ENCODE data around the gene NMRAL1. TPM values are rescaled to one million over a fixed set of nuclear protein-coding genes. Genes with fewer than 3 reads are reported as not detected.
A peak's percentile ranks its signal among the peaks of the same experiment; 100 is the strongest.

Gene NMRAL1
- total RNA-seq, 1 donor from 2014 or later: 57.6 TPM

- no peak for DNase-seq (ENCODE audit: low read depth in 2 of 2)
Observed at GRCh38 chr16:4505356-4506147, 31.1 kb upstream of the NMRAL1 start.

DNA sequence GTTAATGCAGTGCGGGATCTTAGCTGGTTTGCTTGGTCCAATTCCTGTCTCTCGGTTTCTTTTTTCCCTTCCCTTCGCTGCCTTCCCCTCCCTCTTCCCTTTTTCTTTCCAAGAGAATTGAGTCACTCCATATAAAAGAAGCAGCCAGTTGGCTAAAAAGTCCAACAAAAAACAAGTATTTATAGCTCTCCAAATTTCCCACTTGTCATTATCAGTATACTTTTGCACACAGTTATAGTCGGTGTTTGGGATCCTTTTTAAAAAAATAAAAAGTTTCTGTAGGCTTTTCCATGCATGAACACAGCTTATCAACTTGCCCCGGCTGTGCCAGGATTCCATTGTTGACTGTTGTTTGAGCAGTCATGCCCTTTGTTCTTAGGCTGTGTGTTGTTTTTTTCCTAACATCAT, 26.6 kb upstream of the NMRAL1 start:
- DNase-seq (ENCODE audit: low read depth in 2 of 2): peak; percentile 80 to 87

DNA sequence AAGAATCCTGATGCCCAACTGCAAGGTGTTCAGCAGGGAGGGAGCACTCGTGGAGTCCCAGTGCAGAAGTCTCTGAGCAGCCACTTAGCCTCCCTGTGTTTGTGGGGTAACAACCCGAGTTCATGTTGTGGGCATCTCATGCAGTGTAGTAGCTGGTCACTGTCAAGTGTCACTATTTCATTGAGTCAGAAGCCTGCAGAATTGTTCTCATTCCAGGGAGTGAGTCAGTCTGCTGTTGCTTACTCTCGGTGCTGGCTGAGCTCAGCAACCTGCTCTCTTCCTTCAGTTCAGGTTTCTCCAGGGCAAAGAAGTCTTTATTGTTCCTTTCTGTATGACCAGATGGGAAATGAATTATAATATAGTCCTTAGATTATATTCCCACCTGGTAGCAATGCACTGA, 25.8 kb upstream of the NMRAL1 start:
- DNase-seq (ENCODE audit: low read depth in 2 of 2): peak in 1 of 2 donors; percentile 85

GRCh38 chr16:4499196-4499555, 24.8 kb upstream of the NMRAL1 start:
- no peak for DNase-seq (ENCODE audit: low read depth in 2 of 2)

DNA sequence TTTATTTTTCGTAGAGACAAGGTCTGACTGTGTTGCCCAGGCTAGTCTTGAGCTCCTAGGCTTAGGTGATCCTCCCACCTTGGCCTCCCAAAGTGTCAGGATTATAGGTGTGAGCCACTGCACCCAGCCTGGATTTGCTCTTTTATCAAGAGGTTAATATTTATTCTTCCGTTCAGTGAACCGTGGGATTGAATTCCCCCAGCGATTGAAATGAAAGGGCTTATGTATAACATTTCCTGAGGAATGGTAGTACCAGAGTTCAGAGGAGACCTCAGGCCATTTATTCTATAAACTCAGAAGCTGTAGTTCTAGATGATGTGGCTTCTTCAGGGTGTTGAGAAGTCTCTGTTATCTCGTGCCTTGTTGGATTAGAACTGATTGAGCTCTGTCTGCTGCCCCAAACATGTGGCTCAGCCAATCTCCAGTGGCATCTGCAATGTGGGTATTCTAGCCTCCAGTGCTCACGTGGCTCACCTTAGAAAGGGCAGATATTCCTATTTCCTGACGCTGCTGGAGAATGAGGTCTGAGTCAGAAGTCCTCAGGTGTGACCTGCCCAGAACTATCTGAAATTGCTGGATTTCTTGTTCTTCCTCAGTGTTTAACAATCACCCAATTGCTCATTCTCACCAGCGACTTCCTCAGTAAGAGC, 24.2 kb upstream of the NMRAL1 start:
- no peak for DNase-seq (ENCODE audit: low read depth in 2 of 2)

GRCh38 chr16:4496305-4496704, 21.9 kb upstream of the NMRAL1 start:
- no peak for DNase-seq (ENCODE audit: low read depth in 2 of 2)

DNA sequence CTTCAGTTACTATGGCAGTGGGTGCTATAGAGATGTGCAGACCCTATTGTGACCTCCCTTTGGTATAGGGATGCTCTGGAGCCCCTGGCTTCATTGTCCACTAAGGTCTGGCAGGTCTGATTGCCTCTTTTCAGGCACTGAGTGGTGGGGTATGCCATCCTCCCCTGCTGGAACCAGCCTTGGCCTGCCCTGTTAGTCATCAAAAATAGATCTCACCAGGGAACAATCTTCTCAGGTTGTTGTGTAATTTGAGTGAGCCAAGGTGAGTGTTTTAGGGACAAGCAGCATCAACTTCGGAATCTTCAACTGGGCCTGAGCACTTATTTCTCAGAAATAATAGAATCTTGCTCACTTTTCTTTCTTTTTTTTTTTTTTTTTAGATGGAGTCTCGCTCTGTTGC, 21.3 kb upstream of the NMRAL1 start:
- DNase-seq (ENCODE audit: low read depth in 2 of 2): no peak

DNA sequence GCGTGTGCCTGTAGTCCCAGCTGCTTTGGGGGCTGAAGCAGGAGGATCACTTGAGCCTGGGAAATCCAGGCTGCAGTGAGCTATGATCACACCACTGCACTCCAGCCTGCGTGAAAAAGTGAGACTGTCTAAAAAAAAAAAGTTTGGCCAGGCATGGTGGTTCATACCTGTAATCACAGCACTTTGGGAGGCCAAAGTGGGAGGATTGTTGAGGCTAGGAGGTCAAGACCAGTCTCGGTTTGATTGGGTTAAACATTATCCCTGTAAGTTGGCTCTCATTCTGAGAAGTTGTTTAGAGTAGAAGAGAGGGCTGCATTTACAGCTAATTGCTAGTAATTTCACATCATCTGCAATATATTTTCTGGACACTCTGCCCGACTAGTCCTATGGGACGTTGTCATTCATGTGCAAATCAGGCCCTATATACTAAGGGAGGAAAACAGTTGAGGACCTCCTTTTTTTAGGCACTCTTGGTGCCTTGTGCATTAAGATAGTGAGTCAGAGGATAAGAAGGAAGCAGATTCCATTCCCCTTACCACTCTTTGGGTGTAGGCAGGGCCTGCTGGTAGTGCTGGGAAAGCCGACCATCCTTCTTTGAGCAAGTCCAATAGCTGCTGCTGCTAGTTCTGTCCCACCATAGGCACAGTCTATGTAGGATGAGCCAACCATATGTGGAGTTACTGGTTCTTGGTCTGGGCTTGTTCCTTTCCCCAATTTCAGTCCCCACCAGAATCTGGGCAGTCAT, 20.5 kb upstream of the NMRAL1 start:
- DNase-seq (ENCODE audit: low read depth in 2 of 2): no peak

DNA sequence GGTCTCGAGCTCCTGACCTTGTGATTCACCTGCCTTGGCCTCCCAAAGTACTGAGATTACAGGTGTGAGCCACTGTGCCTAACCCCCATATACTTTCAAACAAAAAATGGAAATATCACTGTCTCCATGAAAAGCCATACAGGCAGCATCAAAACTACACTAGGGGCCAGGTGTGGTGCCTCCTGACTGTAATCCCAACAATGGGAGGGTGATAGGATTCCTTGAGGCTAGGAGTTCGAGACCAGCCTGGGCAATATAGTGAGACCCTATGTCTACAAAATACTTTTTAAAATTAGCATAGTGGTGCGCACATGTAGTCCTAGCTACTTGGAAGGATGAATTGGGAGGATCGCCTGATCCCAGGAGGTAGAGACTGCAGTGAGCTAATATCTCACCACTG, 17.5 kb upstream of the NMRAL1 start:
- DNase-seq (ENCODE audit: low read depth in 2 of 2): no peak

GRCh38 chr16:4489030-4489429, 14.6 kb upstream of the NMRAL1 start:
- no peak for DNase-seq (ENCODE audit: low read depth in 2 of 2)

DNA sequence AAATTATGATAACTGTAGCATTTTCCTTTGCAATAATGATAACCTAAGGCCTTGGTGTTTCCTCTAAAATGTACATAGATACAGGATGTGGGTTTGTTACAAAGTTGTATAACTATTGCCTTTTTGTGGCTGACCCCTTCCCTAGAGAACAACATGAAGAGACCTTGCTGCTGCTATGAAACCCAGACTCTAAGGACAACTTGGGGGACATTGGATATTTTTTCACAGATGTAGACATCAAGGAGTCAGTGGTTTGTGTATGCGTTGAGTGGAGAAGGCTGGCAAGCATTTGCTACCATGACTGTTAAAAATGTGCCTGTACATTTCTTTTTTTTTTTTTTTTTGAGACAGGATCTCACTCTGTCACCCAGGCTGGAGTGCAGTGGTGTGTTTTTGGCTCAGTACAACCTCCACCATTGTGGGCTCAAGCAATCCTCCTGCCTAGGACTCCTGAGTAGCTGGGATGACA, 14.1 kb upstream of the NMRAL1 start:
- no peak for DNase-seq (ENCODE audit: low read depth in 2 of 2)

GRCh38 chr16:4487955-4488498, 13.6 kb upstream of the NMRAL1 start:
- peak; percentile 30 to 56 for DNase-seq (ENCODE audit: low read depth in 2 of 2)

DNA sequence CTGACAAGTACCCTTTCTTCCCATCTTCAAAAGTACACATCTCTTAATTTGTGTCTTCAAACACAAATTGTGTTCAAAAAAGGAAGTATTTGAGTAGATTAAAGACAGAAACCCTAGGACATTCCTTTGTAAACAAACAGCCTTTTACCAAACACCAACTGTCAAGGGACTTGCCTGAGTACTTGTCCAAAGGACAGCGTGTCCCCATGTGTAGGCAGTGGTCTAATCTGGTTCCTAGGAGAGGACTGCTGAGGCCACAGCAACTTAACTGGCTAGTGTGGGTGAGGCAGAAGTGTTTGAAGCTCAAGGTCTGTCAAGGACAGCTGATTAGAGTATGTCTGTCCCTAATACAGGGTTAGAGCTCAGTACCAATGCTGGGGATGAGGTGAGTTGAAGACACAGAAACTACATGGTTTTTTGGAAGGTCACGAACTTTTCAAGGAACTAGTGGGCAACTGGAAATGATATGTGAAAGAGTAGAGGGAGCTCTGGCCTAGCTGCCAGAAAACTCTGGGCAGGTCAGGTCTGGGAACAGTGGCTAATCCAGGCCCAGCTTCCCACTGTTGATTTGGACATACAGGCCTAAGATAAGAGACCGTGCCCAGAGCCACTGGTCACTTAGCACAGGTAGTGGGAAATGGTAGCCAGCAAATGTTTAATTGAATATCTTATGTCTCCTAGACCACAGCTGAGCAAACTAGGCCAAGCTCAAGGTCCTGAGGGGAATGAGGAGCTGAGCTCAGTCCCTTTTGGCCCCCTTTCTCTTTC, 11.9 kb upstream of the NMRAL1 start:
- DNase-seq (ENCODE audit: low read depth in 2 of 2): no peak

DNA sequence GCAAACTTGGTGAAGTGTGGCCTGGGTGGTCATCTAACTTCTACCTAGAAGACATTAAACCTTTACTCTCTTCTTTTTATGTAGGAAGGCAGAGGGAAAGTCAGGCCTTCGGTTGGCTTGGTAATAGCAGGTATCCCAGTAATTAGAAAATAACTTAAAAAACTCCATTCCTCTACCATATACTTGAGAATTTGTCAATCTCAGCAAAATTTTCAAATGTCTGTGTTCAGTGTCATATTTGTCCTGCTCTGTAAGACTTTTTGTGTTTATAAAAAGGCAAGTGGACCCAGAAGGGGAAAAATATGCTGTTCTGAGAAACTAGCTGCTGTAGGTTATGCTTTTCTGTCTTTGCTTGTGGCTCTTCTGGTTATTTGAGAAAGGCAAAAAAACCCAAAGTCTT, 7.5 kb upstream of the NMRAL1 start:
- no peak for DNase-seq (ENCODE audit: low read depth in 2 of 2)

DNA sequence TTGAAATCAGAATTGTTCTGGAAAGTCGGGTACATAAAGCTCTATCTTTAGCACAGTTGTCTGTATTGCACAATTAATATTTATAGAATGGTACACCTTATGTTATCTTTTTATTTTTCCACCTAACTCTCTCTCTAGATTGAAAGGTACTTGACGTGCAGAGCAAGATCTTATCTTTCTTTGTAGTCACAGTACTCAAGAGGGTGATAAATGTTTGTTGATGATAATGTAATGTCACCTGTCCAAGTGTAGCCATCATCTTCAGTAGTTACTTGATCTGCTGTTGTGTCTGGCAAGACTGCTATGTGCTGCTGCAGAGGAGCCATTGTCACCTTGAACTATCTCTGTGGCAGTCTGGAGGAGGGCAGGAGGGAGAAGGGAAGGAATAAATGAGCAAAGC, 7.1 kb upstream of the NMRAL1 start:
- DNase-seq (ENCODE audit: low read depth in 2 of 2): no peak

DNA sequence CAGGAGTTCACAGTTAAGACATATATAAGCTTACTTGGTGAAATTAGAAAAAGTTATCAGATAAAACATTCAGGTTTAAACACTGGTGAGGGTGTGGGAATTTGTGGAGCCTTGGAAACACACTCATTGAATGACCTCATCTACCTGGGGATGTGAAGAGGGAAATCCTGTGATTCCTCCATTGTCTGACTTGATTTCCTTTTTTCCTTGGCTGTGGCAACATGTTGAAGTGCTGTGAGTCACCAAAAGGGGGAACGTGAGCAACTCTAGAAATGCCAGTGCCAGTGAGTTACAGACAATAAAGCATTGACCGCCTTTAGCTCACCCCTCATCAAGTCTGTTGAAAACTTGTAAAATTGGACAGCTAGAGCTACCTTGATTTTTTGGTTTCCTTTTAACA, 3.5 kb upstream of the NMRAL1 start:
- DNase-seq (ENCODE audit: low read depth in 2 of 2): peak; percentile 88 to 97

GRCh38 chr16:4475880-4476788, 1.7 kb upstream of the NMRAL1 start, which contains the start of gene HMOX2:
TSS of gene HMOX2 (plus strand) at chr16:4476398. CDS start at chr16:4505525, 29,127 bp downstream.
- DNase-seq (ENCODE audit: low read depth in 2 of 2): peak; percentile 82 to 95

GRCh38 chr16:4472880-4473279, 1.5 kb downstream of the NMRAL1 start:
- no peak for DNase-seq (ENCODE audit: low read depth in 2 of 2)

DNA sequence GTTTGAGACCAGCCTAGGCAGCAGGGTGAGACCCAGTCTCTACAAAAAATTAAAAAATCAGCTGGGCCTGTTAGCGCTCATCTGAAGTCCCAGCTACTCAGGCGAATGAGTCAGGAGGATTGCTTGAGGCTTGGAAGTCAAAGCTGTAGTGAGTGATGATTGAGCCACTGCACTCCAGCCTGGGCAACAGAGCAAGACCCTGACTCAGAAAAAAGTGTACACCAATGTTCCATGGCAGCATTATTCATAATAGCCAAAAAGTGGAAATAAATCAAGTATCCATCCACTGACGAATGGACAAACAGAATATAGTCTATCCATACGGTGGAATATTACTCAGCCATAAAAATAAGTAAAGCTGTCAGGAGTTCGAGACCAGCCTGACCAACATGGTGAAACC, 2.6 kb downstream of the NMRAL1 start:
- DNase-seq (ENCODE audit: low read depth in 2 of 2): no peak

DNA sequence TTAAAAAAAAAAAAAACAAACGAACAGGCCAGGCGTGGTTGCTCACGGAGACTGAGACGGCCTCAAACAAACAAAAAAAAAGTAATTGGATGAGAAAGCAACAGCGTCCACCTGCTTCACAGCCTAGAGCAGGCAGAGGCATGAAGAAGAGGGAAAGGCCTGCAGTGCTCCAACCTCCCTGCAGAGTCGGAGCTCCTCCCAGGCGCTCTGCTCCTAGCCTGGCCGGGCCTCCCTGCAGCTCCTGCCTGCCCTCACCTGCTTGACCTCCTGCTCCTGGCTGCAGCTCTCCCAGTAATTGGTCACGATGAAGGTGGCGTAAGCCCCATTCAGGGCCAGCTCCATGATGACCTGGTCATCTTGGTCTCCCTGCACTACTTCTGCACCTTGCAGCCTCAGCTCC, 5.5 kb downstream of the NMRAL1 start:
- no peak for DNase-seq (ENCODE audit: low read depth in 2 of 2)

Measured in dermis microvascular lymphatic vessel endothelial cell (primary cell).